Smooth muscle cell (in vitro differentiated cells): ENCODE results near the gene MAGI1. TPM values are rescaled to one million over a fixed set of nuclear protein-coding genes. Genes with fewer than 3 reads are reported as not detected.

Source experiments
- DNase-seq: peaks from one replicate; lab custom pipeline; 2025; ENCODE audit not compliant: unreplicated experiment; lab: John Stamatoyannopoulos, UW
- H2AFZ ChIP-seq: fragments of 200-600 bp; sonication (generic); 2 replicates; pipeline ENCODE4 v1.6.0; 2016; ENCODE audit warnings: antibody characterized with exemption, low read depth, mild to moderate bottlenecking
- H3F3A ChIP-seq: fragments of 200-600 bp; sonication (generic); 2 replicates; pipeline ENCODE4 v1.6.0; 2017; ENCODE audit warnings: antibody characterized with exemption, low read depth
- H3K27ac ChIP-seq: fragments of 200-600 bp; sonication (generic); 2 replicates; pipeline ENCODE4 v1.5.1; 2016; ENCODE audit warnings: low read depth, mild to moderate bottlenecking
- H3K27me3 ChIP-seq: fragments of 200-600 bp; sonication (generic); 2 replicates; pipeline ENCODE4 v1.6.1; 2016; ENCODE audit warnings: low read depth, mild to moderate bottlenecking
- H3K36me3 ChIP-seq: fragments of 200-600 bp; sonication (generic); 2 replicates; pipeline ENCODE4 v1.5.1; 2016; ENCODE audit warnings: low read depth
- H3K4me1 ChIP-seq: fragments of 200-600 bp; sonication (generic); 2 replicates; pipeline ENCODE4 v1.5.1; 2016; ENCODE audit warnings: low read depth
- H3K4me2 ChIP-seq: fragments of 200-600 bp; sonication (generic); 2 replicates; pipeline ENCODE4 v1.6.0; 2016; ENCODE audit warnings: mild to moderate bottlenecking
- H3K4me3 ChIP-seq: fragments of 200-600 bp; sonication (generic); 2 replicates; pipeline ENCODE4 v1.5.1; 2016; ENCODE audit warnings: mild to moderate bottlenecking
- H3K79me2 ChIP-seq: fragments of 200-600 bp; sonication (generic); 2 replicates; pipeline ENCODE4 v1.6.0; 2016; ENCODE audit warnings: low read depth, mild to moderate bottlenecking
- H3K9ac ChIP-seq: fragments of 200-600 bp; sonication (generic); 2 replicates; pipeline ENCODE4 v1.6.0; 2016; ENCODE audit warnings: low read depth
- H3K9me3 ChIP-seq: fragments of 200-600 bp; sonication (generic); replicated peaks from 2 replicates; pipeline ENCODE4 v1.5.1; 2016; ENCODE audit warnings: low read depth
- H4K20me1 ChIP-seq: fragments of 200-600 bp; sonication (generic); 2 replicates; pipeline ENCODE4 v1.6.0; 2016; ENCODE audit warnings: low read depth
- CTCF ChIP-seq: fragments of 200-600 bp; sonication (generic); IDR thresholded peaks from 2 replicates; pipeline ENCODE4 v1.5.1; 2017; ENCODE audit warnings: borderline replicate concordance, mild to moderate bottlenecking, antibody characterized with exemption; ENCODE audit not compliant: insufficient read depth, poor library complexity, severe bottlenecking
- WGBS: methylation state at CpG from one replicate; pipeline ENCODE4 v1.1.7; 2016; ENCODE audit warnings: low lambda C conversion rate; 5-methylcytosine and 5-hydroxymethylcytosine counted together
- polyA plus RNA-seq: library from polyadenylated mRNA; unstranded; fragments of >200 nt; fragmentation: Nextera tagmentation; extraction: Ambion mirVana; gene quantifications from 2 replicates; pipeline ENCODE4 v1.2.1, GENCODE V29; 2016
- total RNA-seq: library from RNA; depleted of rRNA; stranded (reverse); fragments of >200 nt; gene quantifications from 2 replicates; pipeline ENCODE4 v1.2.3, GENCODE V29; 2014

The MAGI1 gene
- total and polyA plus RNA-seq, 2 experiments from 2014 or later: 9.9 to 23.3 TPM

DNA sequence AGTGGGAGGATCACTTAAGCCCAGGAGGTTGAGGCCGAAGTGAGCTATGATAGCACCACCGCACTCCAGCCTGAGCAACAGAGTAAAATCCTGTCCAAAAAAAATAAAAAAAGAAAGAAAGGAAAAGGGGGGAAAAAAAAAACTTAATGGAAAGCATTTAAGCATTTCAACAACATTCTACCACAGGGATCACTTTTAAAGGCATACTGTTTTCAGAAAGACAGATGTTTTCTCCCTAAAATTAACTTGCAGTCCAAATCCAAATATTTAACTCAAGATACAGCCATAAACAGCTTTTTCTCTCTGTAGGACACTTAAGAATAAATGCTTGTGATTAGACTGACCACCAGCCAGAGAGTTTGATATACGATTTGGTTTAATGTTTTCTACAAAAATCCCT is 141.0 kb downstream of the MAGI1 start:
- no peak for DNase-seq
- no peak overlapping the region for H3K9ac ChIP-seq
- no peaks in the 10 kb centered on the region for H3F3A ChIP-seq
- H3K4me3 ChIP-seq: no peak overlapping the region
- no peak overlapping the region for H3K27ac ChIP-seq
- no peaks in the 10 kb centered on the region for H3K9me3 ChIP-seq
- H3K4me1 ChIP-seq: peaks cover 8% of the 10 kb centered on the region
- H2AFZ ChIP-seq: no peak overlapping the region
- H3K4me2 ChIP-seq: no peak overlapping the region
- H3K36me3 ChIP-seq: no peaks in the 10 kb centered on the region
- H3K79me2 ChIP-seq: peaks cover 24% of the 10 kb centered on the region
- no peak for TF ChIP-seq CTCF
- no peaks in the 10 kb centered on the region for H3K27me3 ChIP-seq
- 76% methylated on average over 3 of the region's 3 CpGs for WGBS
- peaks cover 34% of the 10 kb centered on the region for H4K20me1 ChIP-seq

DNA sequence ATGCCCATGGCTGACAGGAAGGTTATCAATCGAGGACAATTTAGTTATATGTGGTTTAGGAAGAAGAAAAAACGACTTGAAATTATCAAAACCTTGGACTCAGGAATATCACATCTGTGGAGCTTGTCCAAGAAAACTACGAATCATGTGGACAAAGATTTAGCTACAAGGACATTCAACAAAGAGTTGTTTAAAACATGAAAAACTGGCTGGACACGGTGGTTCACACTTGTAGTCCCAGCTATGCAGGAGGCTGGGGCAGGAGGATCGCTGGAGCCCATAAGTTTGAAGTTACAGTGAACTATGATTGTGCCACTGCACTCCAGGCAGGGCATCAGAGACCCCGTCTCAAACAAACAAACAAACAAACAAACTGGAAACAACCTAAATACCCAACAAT is 142.4 kb downstream of the MAGI1 start:
- DNase-seq: no peak
- no peaks in the 10 kb centered on the region for H3K27me3 ChIP-seq
- no peak for TF ChIP-seq CTCF
- H3K79me2 ChIP-seq: peaks cover 14% of the 10 kb centered on the region
- no peak overlapping the region for H2AFZ ChIP-seq
- peaks cover 26% of the 10 kb centered on the region for H4K20me1 ChIP-seq
- no peaks in the 10 kb centered on the region for H3F3A ChIP-seq
- H3K9me3 ChIP-seq: no peaks in the 10 kb centered on the region
- no peaks in the 10 kb centered on the region for H3K36me3 ChIP-seq
- H3K4me1 ChIP-seq: no peaks in the 10 kb centered on the region
- no peak overlapping the region for H3K9ac ChIP-seq
- H3K4me3 ChIP-seq: no peak overlapping the region
- no peak overlapping the region for H3K4me2 ChIP-seq
- no peak overlapping the region for H3K27ac ChIP-seq
- WGBS: 84% methylated on average over 6 of the region's 6 CpGs

GRCh38 chr3:65894679-65895453 is 143.9 kb downstream of the MAGI1 start:
- no peak for DNase-seq
- no peak overlapping the region for H3K9ac ChIP-seq
- peaks cover 22% of the 10 kb centered on the region for H4K20me1 ChIP-seq
- no peak overlapping the region for H3K27ac ChIP-seq
- WGBS: 90% methylated on average over 5 of the region's 5 CpGs
- no peak overlapping the region for H3K4me3 ChIP-seq
- no peak for TF ChIP-seq CTCF
- no peaks in the 10 kb centered on the region for H3F3A ChIP-seq
- no peaks in the 10 kb centered on the region for H3K27me3 ChIP-seq
- H3K4me2 ChIP-seq: no peak overlapping the region
- no peaks in the 10 kb centered on the region for H3K36me3 ChIP-seq
- H2AFZ ChIP-seq: no peak overlapping the region
- H3K9me3 ChIP-seq: no peaks in the 10 kb centered on the region
- peaks cover 11% of the 10 kb centered on the region for H3K79me2 ChIP-seq
- H3K4me1 ChIP-seq: no peaks in the 10 kb centered on the region

- H3F3A ChIP-seq: no peaks in the 10 kb centered on the region
- H3K36me3 ChIP-seq: no peaks in the 10 kb centered on the region
- no peaks in the 10 kb centered on the region for H3K27me3 ChIP-seq
- 98% methylated on average over 2 of the region's 2 CpGs for WGBS
- no peak overlapping the region for H3K27ac ChIP-seq
- H3K4me3 ChIP-seq: no peak overlapping the region
- H3K79me2 ChIP-seq: peaks cover 11% of the 10 kb centered on the region
- peaks cover 22% of the 10 kb centered on the region for H4K20me1 ChIP-seq
- H3K4me1 ChIP-seq: no peaks in the 10 kb centered on the region
- H3K9ac ChIP-seq: no peak overlapping the region
- no peak for TF ChIP-seq CTCF
- no peak overlapping the region for H3K4me2 ChIP-seq
- H2AFZ ChIP-seq: no peak overlapping the region
- DNase-seq: no peak
- no peaks in the 10 kb centered on the region for H3K9me3 ChIP-seq
These were observed 144.6 kb downstream of the MAGI1 start for GRCh38 chr3:65894126-65894525.
